ENCODE results near the gene CHAD.

GRCh38 chr17:50498021-50498874, 29.6 kb upstream of the CHAD start:
- TF ChIP-seq CTCF (IDR thresholded peaks at IDR 0.05): no peak
- TF ChIP-seq POLR2A (IDR thresholded peaks at IDR 0.05): no peak

All from testis (tissue), 2 donors.